ENCODE measurements around the gene TTL. TPM values are rescaled to one million over a fixed set of nuclear protein-coding genes. Genes with fewer than 3 reads are reported as not detected.
"Not testable (repeated sequence)": the region's sequence is repeated elsewhere in the genome, so short reads cannot be mapped to it uniquely, and the experiment has no call there.

Gene TTL
- total RNA-seq, 2 experiments from 2014 or later = 41.7 to 43.6 TPM

GRCh38 chr2:112472547-112473263, 9.3 kb upstream of the TTL start:
- ChIA-PET POLR2A (no interaction called here), CTCF (no interaction called here)

DNA sequence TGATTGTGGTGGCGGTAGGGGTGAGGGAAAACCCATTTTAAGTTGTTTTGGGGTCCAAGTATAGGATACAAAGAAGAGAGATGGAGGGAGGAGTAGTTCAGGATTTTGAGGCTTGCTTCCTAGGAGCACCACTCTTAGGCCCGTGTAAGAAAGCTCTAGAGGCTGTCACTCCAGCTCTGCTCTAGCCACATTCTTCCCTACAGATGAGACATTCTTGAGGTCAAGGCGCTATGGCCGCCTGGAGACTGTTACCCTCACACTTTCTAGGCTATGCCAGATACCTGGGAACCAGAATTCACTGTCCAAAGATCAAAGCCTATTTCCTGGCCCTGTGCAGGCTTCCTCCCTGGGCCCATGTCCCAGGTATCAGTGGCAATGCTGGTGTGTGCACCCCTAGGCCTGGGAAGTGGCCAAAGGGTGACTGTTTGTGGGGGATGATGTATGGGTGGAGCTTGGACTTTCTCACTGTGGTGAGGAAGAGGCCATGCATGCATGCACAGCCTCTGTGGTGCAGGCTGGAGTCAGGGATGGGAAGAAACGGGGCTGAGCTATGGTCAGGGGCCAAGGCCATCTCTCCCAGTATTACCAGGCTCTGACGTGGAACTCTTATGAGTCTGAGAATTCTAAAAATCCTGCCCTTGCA, 7.0 kb upstream of the TTL start:
- CTCF ChIA-PET = no interaction called here
- POLR2A ChIA-PET = no interaction called here

GRCh38 chr2:112476434-112476833, 5.5 kb upstream of the TTL start:
- ChIA-PET CTCF (no interaction called here), POLR2A (no interaction called here)

GRCh38 chr2:112480530-112481049, 1.4 kb upstream of the TTL start:
- ChIA-PET CTCF (interaction anchor here (1.0 to 2.6 kb wide), 8 partner anchors 10 to 226 kb away, joined by 3 to 9 read pairs (median 4); partner anchors contain the start of gene ZC3H8), POLR2A (interaction anchor here (1.0 kb wide), 1 partner anchor 221 kb away, joined by 3 read pairs; no protein-coding TSS in a partner anchor)

GRCh38 chr2:112481050-112481527, 867 bp upstream of the TTL start:
- CTCF ChIA-PET = interaction anchor here (0.6 to 2.6 kb wide), 8 partner anchors 10 to 226 kb away, joined by 3 to 9 read pairs (median 4); partner anchors contain the start of gene ZC3H8
- POLR2A ChIA-PET = no interaction called here

DNA sequence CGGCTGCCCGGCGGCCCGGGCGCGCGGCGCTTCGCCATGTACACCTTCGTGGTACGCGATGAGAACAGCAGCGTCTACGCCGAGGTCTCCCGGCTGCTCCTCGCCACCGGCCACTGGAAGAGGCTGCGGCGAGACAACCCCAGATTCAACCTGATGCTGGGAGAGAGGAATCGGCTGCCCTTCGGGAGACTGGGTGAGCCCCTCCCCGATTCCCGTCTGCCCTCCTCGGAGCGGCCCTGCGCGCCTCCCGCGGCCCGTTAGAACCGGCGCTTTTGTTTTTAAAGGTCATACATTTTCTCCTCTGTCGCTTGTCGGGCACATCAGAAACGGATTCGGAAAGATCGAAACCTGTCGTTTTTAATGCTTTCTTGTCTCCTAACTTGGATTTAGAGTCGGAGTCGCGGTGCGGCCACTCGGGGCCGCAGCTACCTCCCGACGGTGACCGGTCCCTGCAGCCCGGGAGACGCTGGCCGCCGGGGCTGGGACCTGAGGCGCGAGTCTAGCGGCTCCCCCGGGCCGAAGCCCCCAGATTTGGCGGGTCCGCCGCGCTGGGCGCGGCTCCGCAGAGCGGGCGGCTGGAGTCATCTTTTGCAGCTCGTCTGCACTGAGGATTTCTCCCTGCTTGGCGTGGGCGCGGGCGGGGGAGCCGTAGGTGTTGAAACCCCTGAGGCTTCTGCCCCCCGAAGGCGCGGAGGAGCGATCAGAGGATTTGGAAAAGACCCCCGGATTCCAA, 519 bp downstream of the TTL start:
- ChIA-PET POLR2A (interaction anchor here (0.6 to 2.0 kb wide), 2 partner anchors 59 to 518 kb away, joined by 3 to 7 read pairs; no protein-coding TSS in a partner anchor), CTCF (interaction anchor here (1.2 kb wide), 1 partner anchor 428 kb away, joined by 3 read pairs; the partner anchor contains the start of gene TMEM87B)

- CTCF ChIA-PET = interaction anchor here (1.2 kb wide), 1 partner anchor 428 kb away, joined by 3 read pairs; the partner anchor contains the start of gene TMEM87B
- POLR2A ChIA-PET = interaction anchor here (0.6 to 2.0 kb wide), 2 partner anchors 58 to 517 kb away, joined by 3 to 7 read pairs; no protein-coding TSS in a partner anchor
These were observed 1.1 kb downstream of the TTL start for GRCh38 chr2:112483042-112483473.

DNA sequence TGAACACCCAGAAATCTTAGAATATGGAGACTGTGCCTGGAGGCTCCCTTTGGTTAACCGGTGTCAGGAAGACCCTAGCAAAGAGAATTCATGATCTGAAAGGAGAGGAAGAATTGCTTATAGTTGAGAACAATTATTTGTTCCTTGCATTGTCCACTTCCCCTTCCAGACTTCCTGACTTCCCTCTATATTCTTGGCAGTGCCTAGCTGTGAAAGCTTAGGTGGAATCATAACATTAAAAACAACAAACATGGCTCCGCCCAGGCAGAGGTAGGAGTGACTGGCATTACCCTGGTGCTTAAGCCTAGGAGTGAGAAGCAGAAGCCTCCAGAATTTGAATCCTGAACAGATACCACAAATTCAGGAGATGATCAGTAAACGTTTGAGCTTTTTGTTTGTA, 1.9 kb downstream of the TTL start:
- POLR2A ChIA-PET = interaction anchor here (0.6 to 2.0 kb wide), 3 partner anchors 57 to 215 kb away, joined by 3 to 7 read pairs (median 4); no protein-coding TSS in a partner anchor
- CTCF ChIA-PET = no interaction called here

GRCh38 chr2:112485849-112486248, 3.9 kb downstream of the TTL start:
- POLR2A ChIA-PET = no interaction called here
- CTCF ChIA-PET = no interaction called here

DNA sequence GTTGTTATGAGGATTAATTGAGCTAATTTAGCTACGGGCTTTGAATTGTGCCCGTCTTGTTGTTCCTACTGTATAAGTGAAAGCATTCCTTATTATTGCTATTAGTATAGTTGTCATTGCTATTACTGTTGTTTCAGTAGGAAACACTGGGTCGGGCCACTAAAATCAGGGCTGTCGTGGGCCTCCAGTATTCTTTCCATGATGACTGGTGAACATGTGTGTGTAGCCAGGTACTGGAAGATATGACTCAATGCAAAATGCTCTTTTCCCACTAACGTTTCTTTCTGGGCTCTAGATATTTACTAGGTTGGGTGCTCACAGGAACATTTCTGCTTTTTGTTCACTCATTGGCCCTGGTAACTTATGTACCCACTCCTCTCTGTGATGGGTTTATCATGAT, 4.9 kb downstream of the TTL start:
- CTCF ChIA-PET = no interaction called here

GRCh38 chr2:112487444-112487961, 5.5 kb downstream of the TTL start:
- POLR2A ChIA-PET = no interaction called here

More for the DNA sequence above, 4.9 kb downstream of the TTL start:
- POLR2A ChIA-PET = no interaction called here

GRCh38 chr2:112488201-112488600, 6.2 kb downstream of the TTL start:
- CTCF ChIA-PET = no interaction called here
- POLR2A ChIA-PET = no interaction called here

More at GRCh38 chr2:112487444-112487961, 5.5 kb downstream of the TTL start:
- CTCF ChIA-PET = no interaction called here

DNA sequence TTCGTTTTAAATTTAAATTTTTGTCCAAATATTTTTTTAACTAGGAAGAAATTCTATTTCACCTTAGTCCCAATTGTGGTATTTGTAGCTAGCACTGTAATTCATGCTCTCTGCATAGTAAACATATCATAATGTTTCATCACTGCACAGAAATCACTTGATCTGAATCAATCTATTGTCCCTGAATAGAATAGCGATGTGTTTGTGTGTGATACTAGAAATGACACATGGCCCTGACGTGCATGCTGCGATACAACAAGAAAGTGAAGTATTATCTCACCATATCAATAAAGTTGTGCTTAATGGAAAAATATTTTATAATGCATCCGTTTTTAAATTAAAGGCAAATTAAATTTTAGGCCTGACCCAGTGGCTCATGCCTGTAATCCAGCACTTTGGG, 10.0 kb downstream of the TTL start:
- POLR2A ChIA-PET = no interaction called here
- CTCF ChIA-PET = no interaction called here

DNA sequence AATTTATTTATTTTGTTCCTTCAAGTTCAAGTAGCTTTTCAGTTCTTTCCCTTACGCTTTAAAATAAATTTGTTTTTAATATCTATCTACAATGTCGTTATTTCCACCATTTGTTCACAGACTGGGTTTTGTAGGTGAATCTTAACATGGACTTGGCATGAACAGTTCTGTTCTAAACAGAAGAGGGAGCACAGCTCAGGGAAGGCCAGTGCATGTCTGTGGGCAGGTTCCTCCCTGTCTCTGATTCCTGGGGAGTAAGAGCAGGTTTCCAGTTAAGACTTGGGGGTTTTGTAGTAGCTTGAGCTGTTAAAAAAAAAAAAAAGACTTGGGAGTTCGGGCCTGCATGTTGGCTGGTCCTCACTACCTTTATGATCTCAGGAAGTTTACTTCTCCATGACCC, 11.1 kb downstream of the TTL start:
- CTCF ChIA-PET = interaction anchor here (2.1 kb wide), 1 partner anchor 13 kb away, joined by 9 read pairs; no protein-coding TSS in a partner anchor
- POLR2A ChIA-PET = no interaction called here

- POLR2A ChIA-PET = no interaction called here
- CTCF ChIA-PET = interaction anchor here (2.1 kb wide), 1 partner anchor 14 kb away, joined by 9 read pairs; no protein-coding TSS in a partner anchor
These were observed 12.1 kb downstream of the TTL start for GRCh38 chr2:112493858-112494648.

DNA sequence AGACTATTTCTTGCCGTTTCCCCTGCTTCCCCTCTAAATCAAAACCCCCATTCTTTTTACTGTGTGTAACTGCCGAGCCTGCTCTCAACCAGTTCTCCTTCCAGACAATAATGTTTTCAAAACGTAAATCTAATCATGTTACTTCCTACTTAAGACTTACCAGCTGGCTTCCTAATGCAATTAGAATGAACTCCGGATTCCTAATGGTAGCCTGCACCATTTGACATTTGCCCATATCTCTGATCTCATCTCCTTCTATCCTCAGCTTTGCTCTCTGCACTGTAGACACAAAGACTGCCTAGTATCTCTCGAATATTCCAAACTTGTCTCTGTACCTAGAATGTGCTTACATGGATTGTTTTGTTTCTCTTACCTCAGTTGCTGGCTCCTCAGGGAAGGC, 12.9 kb downstream of the TTL start:
- ChIA-PET CTCF (interaction anchor here (1.2 kb wide), 1 partner anchor 14 kb away, joined by 3 read pairs; no protein-coding TSS in a partner anchor), POLR2A (no interaction called here)

GRCh38 chr2:112495878-112496277, 13.9 kb downstream of the TTL start:
- CTCF ChIA-PET = interaction anchor here (1.2 kb wide), 1 partner anchor 15 kb away, joined by 3 read pairs; no protein-coding TSS in a partner anchor
- POLR2A ChIA-PET = not testable (repeated sequence)

DNA sequence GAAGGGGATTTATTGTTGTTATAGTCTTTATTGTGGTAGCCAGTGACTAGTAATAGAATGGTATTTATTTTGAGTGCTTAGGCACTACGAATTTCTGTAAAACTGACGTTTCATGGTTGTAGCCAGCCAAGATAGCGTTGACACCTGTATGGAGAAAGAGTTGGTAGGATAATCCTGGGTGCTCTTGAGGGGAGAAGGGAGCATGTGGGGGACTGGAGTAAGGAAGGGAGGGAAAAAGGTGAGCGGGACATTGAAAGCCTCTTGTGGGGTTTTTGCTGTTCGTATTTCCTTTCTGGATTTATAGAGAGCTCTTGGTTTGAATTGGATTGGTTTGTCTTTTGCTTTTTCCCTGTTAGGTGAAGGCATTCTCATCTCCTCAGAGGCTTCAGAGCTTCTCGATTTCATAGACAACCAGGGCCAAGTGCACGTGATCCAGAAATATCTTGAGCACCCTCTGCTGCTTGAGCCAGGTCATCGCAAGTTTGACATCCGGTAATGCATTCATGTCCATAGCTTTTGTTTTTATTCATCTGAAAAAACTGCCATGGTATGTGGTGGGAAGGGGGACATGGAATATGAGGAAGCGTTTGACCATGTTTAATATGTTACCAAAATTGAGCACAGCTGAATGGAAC, 19.0 kb downstream of the TTL start:
- CTCF ChIA-PET = interaction anchor here (1.1 kb wide), 1 partner anchor 20 kb away, joined by 4 read pairs; no protein-coding TSS in a partner anchor
- POLR2A ChIA-PET = not testable (repeated sequence)
